Heart left ventricle (tissue), 16 donors: ENCODE results near the gene PTPRN2. TPM values are rescaled to one million over a fixed set of nuclear protein-coding genes. Genes with fewer than 3 reads are reported as not detected.

Experiments used
- ATAC-seq, 4 donors: fragments of 200-7000 bp; cut with Tn5 transposase; one replicate each; pipeline ENCODE4 v1.9.1; 2020 to 2022; ENCODE audit warnings: moderate library complexity in 4 of 4, mild to moderate bottlenecking in 3 of 4, moderate number of reproducible peaks in 1 of 4
- DNase-seq, 5 donors: peaks; one replicate each; pipeline ENCODE4 v3.0.0-alpha.2; 2020
- H3K27ac ChIP-seq, 12 donors: fragments of 200-600 bp; sonication (generic) in 4 of 12; one replicate each; pipeline versions ENCODE4 v1.5.0 to v1.8.0; 2016 to 2022; ENCODE audit warnings: mild to moderate bottlenecking in 2 of 12
- H3K27me3 ChIP-seq, 9 donors: fragments of 200-600 bp; sonication (generic) in 2 of 9; one replicate each; pipeline versions ENCODE4 v1.5.1 to v1.8.0; 2016 to 2022; ENCODE audit warnings: mild to moderate bottlenecking in 3 of 9
- H3K36me3 ChIP-seq, 9 donors: fragments of 200-600 bp; sonication (generic) in 2 of 9; one replicate each; pipeline versions ENCODE4 v1.5.0 to v1.8.0; 2018 to 2022; ENCODE audit warnings: mild to moderate bottlenecking in 2 of 9
- H3K4me1 ChIP-seq, 12 donors: fragments of 200-600 bp; sonication (generic) in 4 of 12; one replicate each; pipeline versions ENCODE4 v1.5.0 to v1.8.0; 2016 to 2022; ENCODE audit warnings: mild to moderate bottlenecking in 3 of 12
- H3K4me3 ChIP-seq, 12 donors: fragments of 200-600 bp; sonication (generic) in 4 of 12; one replicate each; pipeline versions ENCODE4 v1.5.0 to v1.8.0; 2017 to 2022; ENCODE audit warnings: mild to moderate bottlenecking in 9 of 12, moderate library complexity in 4 of 12
- H3K9me3 ChIP-seq, 12 donors: fragments of 200-600 bp; sonication (generic) in 4 of 12; one replicate each; pipeline versions ENCODE4 v1.5.0 to v1.8.0; 2016 to 2022; ENCODE audit warnings: mild to moderate bottlenecking in 1 of 12
- POLR2A ChIP-seq, 2 donors: fragments of 450-650 bp; IDR thresholded peaks; one replicate each; pipeline ENCODE4 v1.6.1; 2017; ENCODE audit warnings: antibody characterized with exemption in 2 of 2, mild to moderate bottlenecking in 2 of 2, moderate library complexity in 2 of 2
- WGBS, 4 donors: extraction: QIAGEN DNeasy Blood & Tissue Kit in 2 of 4; methylation state at CpG; one replicate each; pipeline versions ENCODE4 v1.1.5 to v1.1.7; 2013 to 2018; 5-methylcytosine and 5-hydroxymethylcytosine counted together
- intact Hi-C, 10 donors: fragments of 100-400 bp; cut with DNase I; formaldehyde crosslinking; loops; one replicate each; pipeline versions ENCODE4 v1.11.1 to v1.14.2; 2022
- polyA plus RNA-seq, 2 donors: library from polyadenylated mRNA; stranded (reverse); fragments of 200-250 nt; gene quantifications; one replicate each; pipeline ENCODE4 v1.2.3, GENCODE V29; 2013
- total RNA-seq, 9 donors: library from RNA; depleted of rRNA in 2 of 9; stranded (reverse); fragments of >200 nt in 2 of 9; fragmentation: NEBNext Ultra II Directional in 3 of 9; extraction: Animal tissue kit (Norgen Biotek cat#: 25700) in 3 of 9; gene quantifications; one replicate each; pipeline versions ENCODE4 v1.1.0 to v1.2.4, GENCODE V29; 2016 to 2023
- TF ChIP-seq, protein P1 (sequence below), 12 donors: fragments of 200-600 bp; sonication (generic) in 4 of 12; IDR thresholded peaks; one replicate each; pipeline versions ENCODE4 v1.5.0 to v1.8.0; 2018 to 2022; ENCODE audit warnings: antibody characterized with exemption in 12 of 12, mild to moderate bottlenecking in 5 of 12
- donor health status: ischemic (EF 13 %, LVEDD 7.1; RV severe dilation, severe dysfunction).
- donor health status: healthy with polysubstance abuse.
- donor health status: DM: no; HTN: yes; CAD: no.
- donor health status: DM: no; HTN: no; CAD: no.
- donor health status: ischemic (EF 25% LVEDD 6.9; RV normal size, moderate dysfunction).
- donor health status: ischemic (EF 25% LVEDD 5.7; RV mildly dilated, moderate dysfunction).
- donor health status: healthy.
- donor health status: DM: yes; HTN: yes; CAD: no.
- donor health status: ischemic (EF 35%, LVEDD 5.7; RV mildly dilated, moderate dysfunction).
- donor health status: nonischemic (EF 11% LVEDD 7.7; RV severe dilation, severe dysfunction).
- donor health status: DM: yes; HTN: yes; CAD: no.
- donor health status: PGD.
- donor health status: ischemic (EF 29% LVEDD 5.4; RV normal size, mild dysfunction).
- donor health status: nonischemic (EF 23%, LVEDD 6.1; RV moderate dilation, normal function).

PTPRN2 gene
- total and polyA plus RNA-seq, 11 donors = 0.61 to 2.3 (median 1.3) TPM

DNA sequence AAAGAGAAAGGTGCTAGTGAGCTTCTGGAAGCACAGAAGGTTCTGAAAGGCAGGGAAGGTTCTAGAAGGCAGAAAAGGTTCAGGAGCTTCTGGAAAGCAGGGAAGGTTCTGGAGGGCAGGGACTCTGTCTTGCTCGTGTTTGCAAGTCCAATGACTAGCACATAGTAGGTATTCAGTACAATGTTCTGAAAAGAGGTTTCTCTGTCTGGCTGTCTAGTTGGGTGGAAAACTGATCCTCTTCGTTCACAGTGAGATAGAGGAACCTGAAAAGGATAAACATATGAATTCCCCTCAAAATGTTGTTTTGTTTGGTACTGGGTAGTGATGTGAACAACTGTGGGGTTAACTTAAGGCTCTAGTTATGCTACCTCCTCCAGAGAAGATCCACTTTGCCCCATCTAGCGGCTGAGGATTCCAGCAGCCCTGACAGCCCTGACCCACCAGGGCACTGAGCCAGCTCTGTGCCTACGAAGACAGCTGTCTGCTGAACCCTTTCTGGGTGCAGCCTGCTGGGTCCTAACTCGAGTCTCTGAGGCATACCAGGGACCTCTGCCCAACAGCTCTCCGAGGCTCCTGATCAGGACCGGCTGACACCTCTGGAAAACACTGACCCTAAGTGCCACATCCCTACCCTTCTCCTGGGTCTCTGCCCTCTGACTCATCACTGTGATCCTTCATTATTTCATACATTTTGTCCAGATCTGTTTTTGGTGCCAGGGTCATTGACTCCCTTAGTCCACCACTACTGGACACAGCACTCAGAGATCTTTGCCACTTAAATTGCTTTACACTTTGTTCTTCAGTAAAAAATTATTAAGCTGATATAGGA is 15.4 kb downstream of the PTPRN2 start:
- Histone ChIP-seq H3K4me1 (peaks cover 0 to 8% (median 0%) of the 10 kb centered on the region in 12 donors), H3K9me3 (no peaks in the 10 kb centered on the region), H3K27me3 (peaks cover 12 to 47% (median 33%) of the 10 kb centered on the region in 9 donors), H3K4me3 (no peak overlapping the region), H3K36me3 (no peaks in the 10 kb centered on the region), H3K27ac (no peak overlapping the region)
- ATAC-seq (no peak), DNase-seq (no peak)
- intact Hi-C loops = no loop called here
- no peak for TF ChIP-seq POLR2A (IDR thresholded peaks at IDR 0.05)
- TF ChIP-seq, protein P1, sequence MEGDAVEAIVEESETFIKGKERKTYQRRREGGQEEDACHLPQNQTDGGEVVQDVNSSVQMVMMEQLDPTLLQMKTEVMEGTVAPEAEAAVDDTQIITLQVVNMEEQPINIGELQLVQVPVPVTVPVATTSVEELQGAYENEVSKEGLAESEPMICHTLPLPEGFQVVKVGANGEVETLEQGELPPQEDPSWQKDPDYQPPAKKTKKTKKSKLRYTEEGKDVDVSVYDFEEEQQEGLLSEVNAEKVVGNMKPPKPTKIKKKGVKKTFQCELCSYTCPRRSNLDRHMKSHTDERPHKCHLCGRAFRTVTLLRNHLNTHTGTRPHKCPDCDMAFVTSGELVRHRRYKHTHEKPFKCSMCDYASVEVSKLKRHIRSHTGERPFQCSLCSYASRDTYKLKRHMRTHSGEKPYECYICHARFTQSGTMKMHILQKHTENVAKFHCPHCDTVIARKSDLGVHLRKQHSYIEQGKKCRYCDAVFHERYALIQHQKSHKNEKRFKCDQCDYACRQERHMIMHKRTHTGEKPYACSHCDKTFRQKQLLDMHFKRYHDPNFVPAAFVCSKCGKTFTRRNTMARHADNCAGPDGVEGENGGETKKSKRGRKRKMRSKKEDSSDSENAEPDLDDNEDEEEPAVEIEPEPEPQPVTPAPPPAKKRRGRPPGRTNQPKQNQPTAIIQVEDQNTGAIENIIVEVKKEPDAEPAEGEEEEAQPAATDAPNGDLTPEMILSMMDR (IDR thresholded peaks at IDR 0.05) = no peak
- 42 to 47% (median 45%) methylated on average over 6 to 7 of the region's 7 CpGs for WGBS, 4 donors

DNA sequence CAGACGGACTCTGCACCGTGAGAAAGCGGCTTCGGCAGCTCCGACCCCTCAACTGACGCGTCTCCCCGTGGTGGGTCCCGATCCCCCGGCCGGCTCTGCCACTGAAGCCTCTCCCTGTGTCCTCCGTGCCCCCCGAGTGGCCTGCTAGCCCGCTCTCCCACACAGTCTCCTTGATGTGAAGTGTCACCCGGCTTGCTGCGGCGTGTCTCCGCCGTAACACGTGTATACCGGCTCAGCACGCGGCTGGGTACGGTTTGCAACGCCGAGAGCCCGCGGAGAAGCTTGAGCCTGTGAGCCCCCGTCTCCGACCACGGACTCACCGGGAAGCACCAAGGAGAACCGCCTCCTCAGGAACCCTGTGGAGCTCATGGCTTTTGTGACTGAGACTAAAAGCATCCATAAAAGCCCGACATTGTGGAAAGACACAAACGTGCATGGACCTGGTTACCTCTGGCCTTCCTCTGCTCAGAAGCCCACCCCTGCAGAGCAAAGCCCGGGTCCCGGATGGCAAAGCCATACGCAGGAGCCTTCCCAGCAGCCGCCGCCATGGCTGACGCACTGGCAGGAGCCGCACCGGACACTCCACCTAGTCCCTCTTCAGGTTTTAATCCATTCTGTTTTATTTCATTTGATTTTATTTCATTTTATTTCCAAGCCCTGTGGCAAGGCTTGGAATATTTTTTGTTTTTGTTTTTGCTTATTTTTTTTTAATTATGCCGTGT is 17.0 kb downstream of the PTPRN2 start:
- Histone ChIP-seq H3K4me1 (peaks cover 0 to 8% (median 0%) of the 10 kb centered on the region in 12 donors), H3K9me3 (no peaks in the 10 kb centered on the region), H3K4me3 (no peak overlapping the region), H3K36me3 (no peaks in the 10 kb centered on the region), H3K27ac (no peak overlapping the region), H3K27me3 (peaks cover 12 to 60% (median 35%) of the 10 kb centered on the region in 9 donors)
- ATAC-seq = no peak
- TF ChIP-seq, protein P1 (IDR thresholded peaks at IDR 0.05) = no peak
- no peak for TF ChIP-seq POLR2A (IDR thresholded peaks at IDR 0.05)
- intact Hi-C loops = no loop called here
- no peak for DNase-seq
- 81 to 88% (median 85%) methylated on average over 43 to 44 of the region's 44 CpGs for WGBS, 4 donors

DNA sequence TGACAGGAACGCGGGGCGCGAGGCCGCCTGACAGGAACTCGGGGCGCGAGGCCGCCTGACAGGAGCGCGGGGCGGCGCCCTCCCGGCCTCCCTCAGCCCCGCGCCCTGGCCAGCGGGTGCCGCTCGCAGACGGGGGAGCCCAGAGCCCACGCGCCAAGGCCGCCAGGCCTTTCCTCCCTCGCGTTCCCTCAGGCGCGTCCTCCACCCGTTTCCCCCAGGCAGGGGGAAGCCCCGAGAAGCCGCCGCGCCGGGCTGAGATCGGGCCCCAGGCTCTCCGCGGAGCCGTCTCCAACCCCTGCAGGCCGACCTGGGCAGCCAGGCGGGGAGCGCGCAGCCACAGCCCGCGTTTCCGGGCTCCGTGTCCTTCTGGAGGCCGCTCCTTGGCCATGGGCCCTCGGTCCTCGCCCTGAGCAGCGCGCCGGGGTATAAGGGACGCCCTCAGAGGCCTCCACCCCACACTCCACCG is 17.7 kb downstream of the PTPRN2 start:
- no peaks in the 10 kb centered on the region for H3K36me3 ChIP-seq
- TF ChIP-seq, protein P1 (IDR thresholded peaks at IDR 0.05) = no peak
- TF ChIP-seq POLR2A (IDR thresholded peaks at IDR 0.05) = no peak
- DNase-seq = no peak
- WGBS, 4 donors = 8 to 16% (median 10%) methylated on average over 32 to 53 of the region's 53 CpGs
- H3K9me3 ChIP-seq = no peaks in the 10 kb centered on the region
- peaks cover 0 to 8% (median 0%) of the 10 kb centered on the region in 12 donors for H3K4me1 ChIP-seq
- H3K27me3 ChIP-seq = peaks cover 12 to 65% (median 35%) of the 10 kb centered on the region in 9 donors
- H3K4me3 ChIP-seq = no peak overlapping the region
- no peak for ATAC-seq
- intact Hi-C loops = no loop called here
- no peak overlapping the region for H3K27ac ChIP-seq
